GM19468 (cell line): ENCODE data around the gene SGPP1.
"Not testable (repeated sequence)": the region's sequence is repeated elsewhere in the genome, so short reads cannot be mapped to it uniquely, and the experiment has no call there.

Experiments
- ATAC-seq: cut with Tn5 transposase; IDR thresholded peaks from one replicate; pipeline ENCODE4 v1.9.1; 2021; ENCODE audit warnings: mild to moderate bottlenecking, moderate library complexity, moderate number of reproducible peaks; ENCODE audit not compliant: unreplicated experiment; ENCODE audit errors: extremely low read depth

The SGPP1 gene

DNA sequence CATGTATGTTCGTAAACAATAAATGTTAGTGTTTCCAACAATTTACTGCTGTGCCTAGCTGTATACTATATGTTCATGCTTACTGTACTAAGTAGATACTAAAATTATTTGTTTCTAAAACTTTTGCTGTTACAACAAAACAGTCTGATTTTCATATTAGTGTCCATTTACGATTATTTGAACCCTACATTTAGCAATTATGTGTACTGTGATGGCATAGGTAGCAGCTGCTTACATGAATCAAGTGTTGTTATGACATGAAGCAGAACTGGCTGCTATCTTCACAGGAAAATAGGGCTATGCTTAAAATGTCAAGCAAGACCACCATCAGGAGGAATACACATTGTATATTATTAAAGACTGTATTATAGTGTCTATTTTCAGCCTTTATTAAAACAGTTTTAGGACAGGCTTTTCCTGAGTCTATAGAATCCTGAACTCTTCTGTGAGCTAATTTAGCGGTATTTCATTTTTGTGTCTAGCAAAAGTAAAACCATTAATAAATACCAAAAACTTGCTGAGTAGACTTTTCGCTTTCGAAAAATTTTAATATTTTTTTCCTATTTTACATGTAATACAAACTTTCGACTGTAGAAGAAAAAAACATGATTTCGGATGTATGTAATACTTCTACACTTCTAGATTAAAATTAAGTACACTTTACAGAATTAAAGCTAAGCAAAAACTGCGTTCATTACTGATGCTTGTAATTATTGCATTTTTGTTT lies 85.0 kb downstream of the SGPP1 start:
- ATAC-seq: no peak

DNA sequence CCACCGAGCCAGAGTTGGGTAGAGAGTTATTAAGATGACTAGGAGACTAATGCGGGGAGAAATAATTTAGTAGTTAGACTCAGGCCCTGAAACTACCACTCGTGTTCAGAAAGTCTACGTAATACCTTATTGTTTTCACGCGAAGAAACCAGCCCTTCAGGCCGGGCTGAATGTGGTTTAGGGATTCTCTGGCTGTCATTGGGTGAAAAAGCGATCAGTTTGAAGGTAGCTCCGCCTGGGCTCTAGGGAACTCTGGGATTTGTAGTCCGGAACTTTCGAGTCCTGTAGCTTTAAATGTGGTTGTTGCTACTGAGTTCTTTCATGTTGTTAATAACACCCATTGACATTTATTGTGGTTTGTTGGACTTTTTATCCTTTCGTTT lies 85.6 kb downstream of the SGPP1 start:
- peak; percentile 69 for ATAC-seq

DNA sequence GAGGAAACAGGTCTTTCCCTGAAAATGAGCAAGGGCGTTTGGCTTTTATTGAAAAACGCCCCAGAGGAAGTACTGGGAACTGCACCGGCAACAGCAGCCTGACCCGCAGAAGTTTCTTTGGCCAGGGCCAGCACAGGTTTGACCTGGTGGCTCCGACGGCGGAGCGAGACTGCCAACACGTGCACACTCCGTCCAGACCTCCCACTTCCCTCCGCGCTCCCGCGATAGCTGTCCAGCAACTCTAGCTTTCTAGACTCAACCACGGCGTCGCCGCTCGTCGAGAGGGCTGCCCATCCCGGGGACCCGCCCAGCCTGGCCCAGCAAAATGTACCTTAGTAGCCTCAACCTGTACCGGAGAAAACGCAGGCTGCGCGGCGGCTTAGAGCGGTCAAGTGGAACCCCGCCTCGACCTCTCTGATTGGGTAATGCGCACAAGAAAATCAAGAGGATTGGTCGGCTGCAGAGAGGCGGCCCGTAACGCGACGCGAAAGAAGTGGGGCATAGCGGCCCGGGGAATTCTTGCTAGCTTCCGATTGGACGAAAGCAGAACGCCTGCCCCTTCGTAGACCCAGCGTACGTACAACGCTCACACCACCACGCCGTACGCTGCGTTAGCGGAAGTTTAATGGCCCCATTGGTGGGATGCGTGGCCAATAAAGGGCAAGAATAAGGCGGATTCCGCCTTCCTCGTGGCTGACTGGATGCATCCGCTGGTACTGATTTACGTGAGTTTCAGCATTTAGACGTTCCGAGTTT lies 86.2 kb downstream of the SGPP1 start, which contains the start of gene WDR89:
WDR89 (minus strand) TSS at position 399 of the 756 bp plus-strand sequence. CDS start 41,929 bp downstream, outside the sequence.
- peak; percentile 78 for ATAC-seq

DNA sequence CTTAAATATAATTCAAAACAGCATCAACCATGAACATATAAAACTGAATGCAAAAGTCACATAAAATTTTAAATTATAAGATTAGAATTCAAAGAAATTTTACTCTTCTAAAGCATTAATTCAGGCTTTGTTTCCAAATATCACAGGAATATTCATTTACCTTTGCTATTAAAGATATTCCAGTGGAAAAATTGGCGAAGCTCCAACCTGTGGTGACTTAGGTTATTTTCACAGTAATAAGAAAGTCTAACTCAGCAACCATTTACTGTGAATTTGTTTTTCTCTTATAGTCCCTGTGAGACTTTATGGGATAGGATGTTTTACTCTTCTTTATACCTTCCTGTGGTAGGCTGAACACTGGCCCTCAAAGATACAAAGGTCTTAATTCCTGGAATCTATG lies 89.4 kb downstream of the SGPP1 start:
- ATAC-seq: no peak

DNA sequence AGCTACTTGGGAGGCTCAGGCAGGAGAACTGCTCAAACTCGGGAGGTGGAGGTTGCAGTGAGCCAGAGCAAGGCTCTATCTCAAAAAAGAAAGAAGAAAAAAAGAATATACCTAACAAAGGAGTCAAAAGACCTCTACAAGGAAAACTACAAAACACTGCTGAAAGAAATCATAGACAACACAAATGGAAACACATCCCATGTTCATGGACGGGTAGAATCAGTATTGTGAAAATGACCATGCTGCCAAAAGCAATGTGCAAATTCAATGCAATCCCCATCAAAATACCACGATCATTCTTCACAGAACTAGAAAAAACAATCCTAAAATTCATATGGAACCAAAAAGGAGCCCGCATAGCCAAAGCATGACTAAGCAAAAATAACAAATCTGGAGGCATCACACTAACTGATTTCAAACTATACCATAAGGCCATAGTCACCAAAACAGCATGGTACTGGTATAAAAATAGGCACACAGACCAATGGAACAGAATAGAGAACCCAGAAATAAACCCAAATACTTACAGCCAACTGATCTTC lies 91.7 kb downstream of the SGPP1 start:
- not testable (repeated sequence) for ATAC-seq
